GM06990 (cell line): ENCODE results near the gene MED12L.
A peak's percentile ranks its signal among the peaks of the same experiment; 100 is the strongest.
"Not testable (repeated sequence)": the region's sequence is repeated elsewhere in the genome, so short reads cannot be mapped to it uniquely, and the experiment has no call there.

Experiments used
- DNase-seq: peaks from one replicate; pipeline ENCODE4 v3.0.0-alpha.2; 2011; ENCODE audit not compliant: insufficient read length; ENCODE audit errors: extremely low read depth
- H3K27me3 ChIP-seq: replicated peaks from 2 replicates; pipeline ENCODE4 v1.6.0; 2011; ENCODE audit warnings: low read length; ENCODE audit not compliant: control insufficient read depth, insufficient read depth
- H3K36me3 ChIP-seq: 2 replicates; pipeline ENCODE4 v1.5.1; 2011; ENCODE audit warnings: low read length; ENCODE audit not compliant: control insufficient read depth, insufficient read depth
- H3K4me3 ChIP-seq: replicated peaks from 2 replicates; pipeline ENCODE4 v1.5.1; 2011; ENCODE audit warnings: low read depth, mild to moderate bottlenecking, control low read depth, low read length
- TF ChIP-seq, protein P1 (sequence below): IDR thresholded peaks from 2 replicates; pipeline ENCODE4 v1.5.1; 2011; ENCODE audit warnings: low read length, control low read depth, mild to moderate bottlenecking, inconsistent platforms; ENCODE audit not compliant: insufficient read depth, poor library complexity, severe bottlenecking

MED12L gene

DNA sequence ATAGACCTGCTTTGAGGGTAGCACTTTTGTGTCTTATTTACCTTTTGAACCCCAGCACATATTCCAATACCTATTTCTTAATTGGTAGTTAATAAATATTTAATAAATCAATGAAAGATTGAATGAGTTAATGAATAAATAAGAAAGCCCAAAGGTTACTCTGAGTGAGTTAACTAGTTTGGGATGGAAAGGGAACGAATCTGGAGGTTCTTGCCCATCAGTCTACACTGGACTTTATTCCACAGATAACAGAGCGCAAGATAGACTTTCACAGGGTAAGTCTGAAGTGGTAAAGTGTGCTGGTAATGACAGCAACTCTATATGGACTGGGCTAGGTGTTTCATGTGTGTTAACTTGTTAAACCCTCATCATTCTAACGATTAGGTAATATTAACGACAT, 33.1 kb upstream of the MED12L start:
- DNase-seq: no peak
- H3K27me3 ChIP-seq: no peaks in the 10 kb centered on the region; the same call in 1 of the 2 replicates
- TF ChIP-seq, protein P1, sequence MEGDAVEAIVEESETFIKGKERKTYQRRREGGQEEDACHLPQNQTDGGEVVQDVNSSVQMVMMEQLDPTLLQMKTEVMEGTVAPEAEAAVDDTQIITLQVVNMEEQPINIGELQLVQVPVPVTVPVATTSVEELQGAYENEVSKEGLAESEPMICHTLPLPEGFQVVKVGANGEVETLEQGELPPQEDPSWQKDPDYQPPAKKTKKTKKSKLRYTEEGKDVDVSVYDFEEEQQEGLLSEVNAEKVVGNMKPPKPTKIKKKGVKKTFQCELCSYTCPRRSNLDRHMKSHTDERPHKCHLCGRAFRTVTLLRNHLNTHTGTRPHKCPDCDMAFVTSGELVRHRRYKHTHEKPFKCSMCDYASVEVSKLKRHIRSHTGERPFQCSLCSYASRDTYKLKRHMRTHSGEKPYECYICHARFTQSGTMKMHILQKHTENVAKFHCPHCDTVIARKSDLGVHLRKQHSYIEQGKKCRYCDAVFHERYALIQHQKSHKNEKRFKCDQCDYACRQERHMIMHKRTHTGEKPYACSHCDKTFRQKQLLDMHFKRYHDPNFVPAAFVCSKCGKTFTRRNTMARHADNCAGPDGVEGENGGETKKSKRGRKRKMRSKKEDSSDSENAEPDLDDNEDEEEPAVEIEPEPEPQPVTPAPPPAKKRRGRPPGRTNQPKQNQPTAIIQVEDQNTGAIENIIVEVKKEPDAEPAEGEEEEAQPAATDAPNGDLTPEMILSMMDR: no peak

DNA sequence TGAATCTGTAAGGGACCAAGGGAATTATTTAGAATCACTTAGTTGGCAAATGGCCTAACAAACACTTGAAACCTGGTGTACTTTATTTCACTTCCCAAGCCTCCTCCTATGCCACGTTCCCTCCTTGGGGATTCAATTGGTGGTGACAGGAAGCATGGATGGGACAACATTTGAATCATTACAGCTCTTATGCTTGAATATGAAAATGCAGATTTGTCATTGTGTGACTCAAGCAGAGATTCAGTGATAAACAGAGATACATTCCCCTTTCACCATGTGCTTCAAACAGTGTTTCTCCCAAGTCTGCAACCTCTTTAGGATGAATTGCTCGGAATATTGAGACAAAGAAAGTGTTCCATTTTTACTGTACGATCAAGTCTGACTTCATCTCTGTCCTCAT, 32.7 kb upstream of the MED12L start:
- TF ChIP-seq, protein P1: no peak

More for the DNA sequence above, 33.1 kb upstream of the MED12L start:
- Histone ChIP-seq H3K4me3 (no peak overlapping the region), H3K36me3 (no peaks in the 10 kb centered on the region)

DNA sequence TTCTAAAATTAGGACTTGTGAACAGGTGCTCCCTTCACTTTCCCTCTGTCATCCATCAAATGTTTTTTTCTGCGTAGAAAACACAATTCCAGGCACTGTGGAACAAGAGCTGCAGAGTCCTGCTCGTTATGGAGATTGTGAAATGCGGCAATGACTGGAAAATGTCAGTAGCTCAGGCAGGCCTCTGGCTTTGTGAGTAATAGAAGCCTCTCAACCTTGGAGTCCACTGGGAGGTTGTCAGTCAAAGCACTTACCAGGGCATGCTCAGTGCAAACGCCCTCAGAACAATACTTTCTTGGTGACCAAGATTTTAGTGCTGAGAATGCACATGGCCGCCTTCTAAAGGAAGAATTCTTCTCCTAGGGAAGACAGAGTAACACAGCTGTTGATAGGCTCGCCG, 26.7 kb upstream of the MED12L start:
- no peaks in the 10 kb centered on the region for H3K36me3 ChIP-seq
- H3K27me3 ChIP-seq: no peaks in the 10 kb centered on the region; the same call in 1 of the 2 replicates

More for the DNA sequence above, 32.7 kb upstream of the MED12L start:
- Histone ChIP-seq H3K4me3 (no peak overlapping the region), H3K27me3 (no peaks in the 10 kb centered on the region; the same call in 1 of the 2 replicates), H3K36me3 (no peaks in the 10 kb centered on the region)
- DNase-seq: no peak

DNA sequence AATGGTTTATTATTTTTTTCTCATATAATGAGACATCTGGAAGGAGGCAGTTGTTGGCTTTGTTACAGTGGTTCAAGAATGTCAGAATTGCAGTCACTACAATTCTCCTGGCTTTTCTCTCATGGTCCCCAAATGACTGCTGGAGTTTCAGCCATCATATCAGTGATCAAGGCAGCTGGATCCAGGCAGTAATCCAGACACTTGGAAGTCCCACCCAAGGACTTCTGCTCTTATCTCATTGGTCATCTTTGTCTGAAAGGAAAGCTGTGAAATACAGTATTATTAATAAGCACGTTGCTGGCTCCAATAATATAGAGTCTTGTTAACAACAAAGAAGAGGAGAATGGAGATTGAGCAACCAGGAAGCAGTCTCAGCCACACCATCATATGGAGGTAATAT, 22.9 kb upstream of the MED12L start:
- TF ChIP-seq, protein P1: no peak
- Histone ChIP-seq H3K4me3 (no peak overlapping the region), H3K36me3 (no peaks in the 10 kb centered on the region), H3K27me3 (no peaks in the 10 kb centered on the region)
- no peak for DNase-seq

More for the DNA sequence above, 26.7 kb upstream of the MED12L start:
- TF ChIP-seq, protein P1: no peak
- no peak for DNase-seq
- H3K4me3 ChIP-seq: no peak overlapping the region

DNA sequence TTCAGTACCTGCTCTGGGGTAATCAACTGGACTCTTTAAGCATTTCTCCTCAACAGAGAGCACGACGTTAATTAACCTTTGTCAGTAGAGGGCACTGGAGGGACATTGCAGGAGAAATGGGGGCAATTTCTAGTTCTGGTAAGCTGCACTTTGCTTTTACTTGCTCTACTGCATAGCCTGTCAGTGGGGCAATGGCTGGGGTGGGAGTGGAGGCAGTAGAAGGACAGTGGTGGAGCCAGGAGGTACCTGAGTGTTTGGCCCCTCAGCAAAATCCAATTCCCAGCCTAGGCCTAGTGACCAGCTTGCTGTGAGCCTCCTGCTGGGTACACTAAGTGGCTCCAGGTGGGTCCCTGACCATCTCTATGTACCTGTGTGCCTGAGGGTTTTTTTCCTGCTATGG, 18.3 kb upstream of the MED12L start:
- H3K36me3 ChIP-seq: no peaks in the 10 kb centered on the region
- H3K27me3 ChIP-seq: no peaks in the 10 kb centered on the region
- no peak for DNase-seq
- H3K4me3 ChIP-seq: no peak overlapping the region
- TF ChIP-seq, protein P1: peak; percentile 52

DNA sequence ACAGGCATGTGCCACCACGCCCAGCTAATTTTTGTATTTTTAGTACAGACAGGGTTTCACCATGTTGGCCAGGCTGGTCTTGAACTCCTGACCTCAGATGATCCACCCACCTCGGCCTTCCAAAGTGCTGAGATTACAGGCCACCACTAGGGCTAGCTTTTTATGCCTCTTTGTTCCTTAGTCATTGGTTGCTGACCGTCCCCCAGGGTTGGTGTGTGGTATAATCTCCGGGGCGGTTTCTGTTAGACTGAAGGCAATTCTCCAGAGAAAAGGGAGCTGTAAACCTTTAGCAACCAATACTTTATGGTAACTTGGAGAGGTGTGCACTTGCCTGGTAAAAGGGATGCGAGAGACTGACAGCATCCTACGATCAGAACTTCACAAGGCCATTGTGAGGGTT, 12.6 kb upstream of the MED12L start:
- H3K4me3 ChIP-seq, H3K27me3 ChIP-seq, DNase-seq: not testable (repeated sequence)

More for the DNA sequence above, 12.6 kb upstream of the MED12L start:
- not testable (repeated sequence) for H3K36me3 ChIP-seq
